Globus pallidus (tissue), 1 donor: ENCODE data around the gene GGA1.
"Not testable (repeated sequence)": the region's sequence is repeated elsewhere in the genome, so short reads cannot be mapped to it uniquely, and the experiment has no call there.

Source experiments
- DNase-seq: peaks from one replicate; pipeline ENCODE4 v3.0.0-alpha.2; 2015; ENCODE audit warnings: low spot score

Gene GGA1

GRCh38 chr22:37650463-37651136, 42.0 kb downstream of the GGA1 start:
- DNase-seq: no peak

DNA sequence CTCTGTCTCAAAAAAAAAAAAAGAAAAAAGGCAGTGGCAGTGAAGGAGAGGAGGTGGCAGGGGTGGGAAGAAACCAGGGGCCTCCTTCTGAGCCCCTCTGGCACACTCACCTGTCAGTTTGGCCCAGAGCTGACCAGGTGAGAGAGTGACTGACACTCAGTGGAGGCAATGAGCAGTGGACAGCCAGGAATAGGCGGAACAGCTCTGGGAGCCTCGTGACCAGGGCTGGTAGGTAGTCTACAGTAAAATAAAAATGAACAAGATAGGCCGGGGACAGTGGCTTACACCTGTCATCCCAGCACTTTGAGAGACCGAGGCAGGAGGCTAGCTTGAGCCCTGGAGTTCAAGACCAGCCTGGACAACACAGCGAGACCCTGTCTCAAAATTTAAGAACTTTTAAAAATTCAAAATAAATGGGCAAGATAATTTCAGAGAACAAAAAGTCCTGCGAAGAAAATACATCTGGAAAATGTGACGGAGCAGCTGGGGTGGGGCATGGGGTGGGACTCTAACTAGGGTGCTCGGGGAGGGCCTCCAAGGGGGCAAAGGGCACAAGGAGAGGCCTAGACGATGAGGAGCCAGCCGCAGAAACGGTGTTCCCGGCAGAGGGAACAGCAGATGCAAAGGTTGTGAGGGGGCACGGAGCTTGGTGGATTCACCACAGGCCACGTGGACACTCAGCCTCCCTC, 46.1 kb downstream of the GGA1 start:
- DNase-seq: no peak

DNA sequence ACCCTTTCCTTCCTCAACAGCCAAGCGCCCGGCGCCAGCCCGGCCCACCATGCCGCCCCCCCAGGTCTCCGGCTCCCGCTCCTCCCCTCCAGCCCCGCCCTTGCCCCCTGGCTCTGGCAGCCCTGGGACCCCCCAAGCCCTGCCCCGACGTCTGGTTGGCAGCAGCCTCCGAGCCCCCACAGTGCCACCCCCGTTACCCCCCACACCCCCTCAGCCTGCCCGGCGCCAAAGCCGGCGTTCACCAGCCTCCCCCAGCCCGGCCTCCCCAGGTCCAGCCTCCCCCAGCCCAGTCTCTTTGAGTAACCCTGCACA, 46.6 kb downstream of the GGA1 start:
- DNase-seq: no peak

GRCh38 chr22:37656583-37656982, 47.9 kb downstream of the GGA1 start:
- DNase-seq: not testable (repeated sequence)

GRCh38 chr22:37657590-37658132, 49.0 kb downstream of the GGA1 start:
- DNase-seq: no peak

- DNase-seq: peak; percentile 99
These were observed 49.8 kb downstream of the GGA1 start, which contains the start of gene PDXP for GRCh38 chr22:37658133-37659065. TSS of gene PDXP (plus strand) at chr22:37658723. CDS start at chr22:37658783, 60 bp downstream.

GRCh38 chr22:37659066-37659896, 50.6 kb downstream of the GGA1 start:
- DNase-seq: no peak

GRCh38 chr22:37659897-37660708, 51.5 kb downstream of the GGA1 start:
- DNase-seq: no peak

GRCh38 chr22:37660709-37661045, 52.0 kb downstream of the GGA1 start:
- DNase-seq: no peak

- peak; percentile 62 for DNase-seq
These were observed 52.7 kb downstream of the GGA1 start for GRCh38 chr22:37661160-37661924.

DNA sequence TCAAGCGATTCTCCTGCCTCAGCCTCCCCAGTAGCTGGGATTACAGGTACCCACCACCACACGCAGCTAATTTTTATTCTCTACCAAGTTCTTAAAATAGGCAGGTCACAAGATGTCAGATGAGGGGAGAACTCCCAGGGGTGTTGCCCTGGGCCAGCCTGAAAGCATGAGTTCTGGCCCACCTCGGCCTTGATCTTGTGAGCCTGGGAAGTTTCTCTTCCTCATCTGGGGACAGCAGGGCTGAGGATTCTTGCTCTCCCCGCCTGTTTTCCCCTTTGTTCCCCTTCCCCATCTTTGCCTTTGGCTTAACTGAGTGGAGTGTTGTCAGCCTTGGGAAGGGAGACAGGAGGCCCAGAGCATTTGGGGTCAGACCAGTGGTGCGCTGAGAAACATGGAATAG, 53.4 kb downstream of the GGA1 start:
- DNase-seq: no peak

GRCh38 chr22:37663521-37664140, 55.0 kb downstream of the GGA1 start:
- DNase-seq: no peak

DNA sequence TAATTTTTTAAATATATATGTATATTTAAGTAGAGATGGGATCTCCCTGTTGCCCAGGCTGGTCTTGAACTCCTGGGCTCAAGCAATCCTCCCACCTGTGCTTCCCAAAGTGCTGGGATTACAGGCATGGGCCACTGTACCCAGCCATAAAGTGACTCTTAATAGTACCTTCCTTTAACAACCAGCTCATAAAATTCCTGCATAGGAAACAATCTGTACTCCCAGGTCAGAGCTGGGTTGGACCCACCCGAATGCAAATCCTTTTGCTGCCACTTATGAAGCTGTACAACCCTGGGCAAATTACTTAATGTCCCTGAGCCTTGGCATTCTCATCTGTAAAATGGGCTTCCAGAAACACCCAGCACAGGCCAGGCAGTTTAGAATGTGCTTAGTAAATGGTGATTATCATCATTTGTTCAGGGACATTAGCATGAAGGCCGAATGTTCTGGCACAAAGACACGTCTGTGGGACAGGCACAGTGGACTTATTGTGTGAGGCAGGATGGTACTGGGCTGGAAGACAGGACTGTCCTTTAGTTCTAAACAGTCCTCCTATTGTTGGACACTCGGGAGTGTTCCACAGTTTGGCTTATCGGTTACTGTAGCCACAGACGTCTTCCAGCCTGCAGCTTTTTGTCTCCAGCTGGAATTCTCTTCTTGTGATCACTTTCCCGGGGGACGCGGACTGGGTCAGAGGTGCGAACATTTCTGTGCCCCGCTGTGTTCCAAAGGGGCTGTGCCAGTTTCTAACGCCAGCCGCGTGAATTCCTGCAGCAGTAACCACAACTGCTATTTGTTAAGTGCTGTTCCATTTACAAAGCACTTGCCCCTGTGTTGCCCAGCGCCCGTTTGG, 55.8 kb downstream of the GGA1 start:
- peak; percentile 97 for DNase-seq

DNA sequence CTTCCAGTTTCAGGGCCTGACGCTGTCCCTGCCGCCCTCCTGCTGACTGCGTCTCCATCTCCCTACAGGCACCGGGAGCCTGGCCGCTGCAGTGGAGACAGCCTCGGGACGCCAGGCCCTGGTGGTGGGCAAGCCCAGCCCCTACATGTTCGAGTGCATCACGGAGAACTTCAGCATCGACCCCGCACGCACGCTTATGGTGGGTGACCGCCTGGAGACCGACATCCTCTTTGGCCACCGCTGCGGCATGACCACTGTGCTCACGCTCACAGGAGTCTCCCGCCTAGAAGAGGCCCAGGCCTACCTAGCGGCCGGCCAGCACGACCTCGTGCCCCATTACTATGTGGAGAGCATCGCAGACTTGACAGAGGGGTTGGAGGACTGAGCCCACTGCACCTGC, 56.9 kb downstream of the GGA1 start:
- DNase-seq: no peak

GRCh38 chr22:37669586-37669985, 61.0 kb downstream of the GGA1 start:
- DNase-seq: no peak

- no peak for DNase-seq
These were observed 63.7 kb downstream of the GGA1 start for GRCh38 chr22:37672206-37672919.

- no peak for DNase-seq
These were observed 64.4 kb downstream of the GGA1 start for GRCh38 chr22:37672920-37673455.

DNA sequence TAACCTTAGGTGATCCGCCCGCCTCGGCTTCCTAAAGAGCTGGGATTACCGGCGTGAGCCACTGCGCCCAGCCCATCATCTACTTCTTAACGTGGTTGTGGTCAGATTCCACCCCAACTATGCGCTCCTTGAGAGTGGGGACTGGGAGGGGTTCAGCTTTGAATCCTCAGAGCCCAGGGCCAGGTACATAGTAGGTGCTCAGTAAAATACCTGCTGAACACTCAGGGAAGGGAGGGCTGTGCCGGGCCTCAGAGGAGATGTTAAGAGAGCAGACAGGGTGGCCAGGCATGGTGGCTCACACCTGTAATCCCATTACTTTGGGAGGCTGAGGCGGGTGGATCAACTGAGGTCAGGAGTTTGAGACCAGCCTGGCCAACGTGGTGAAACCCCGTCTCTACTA, 65.6 kb downstream of the GGA1 start:
- no peak for DNase-seq
